Vagina (tissue), 2 donors: ENCODE results near the gene OPN1SW.

Source experiments
- CTCF ChIP-seq, 3 experiments: fragments of 450-650 bp in 2 of 3; fragments of 200-600 bp in 1 of 3; sonication (generic) in 1 of 3; IDR thresholded peaks; one replicate each; pipeline ENCODE4 v1.5.1; 2017 to 2019; ENCODE audit warnings: antibody characterized with exemption in 3 of 3, mild to moderate bottlenecking in 2 of 3, moderate library complexity in 2 of 3
- POLR2A ChIP-seq, 2 donors: fragments of 450-650 bp; IDR thresholded peaks; one replicate each; pipeline ENCODE4 v1.6.1; 2017; ENCODE audit warnings: antibody characterized with exemption in 2 of 2, mild to moderate bottlenecking in 2 of 2, moderate library complexity in 2 of 2
- POLR2AphosphoS5 ChIP-seq, 2 donors: sonication (generic); formaldehyde crosslinking; IDR thresholded peaks; one replicate each; pipeline ENCODE4 v1.9.0; 2017; ENCODE audit warnings: antibody characterized with exemption in 2 of 2, mild to moderate bottlenecking in 2 of 2, low read depth in 1 of 2; ENCODE audit not compliant: insufficient read depth in 1 of 2

DNA sequence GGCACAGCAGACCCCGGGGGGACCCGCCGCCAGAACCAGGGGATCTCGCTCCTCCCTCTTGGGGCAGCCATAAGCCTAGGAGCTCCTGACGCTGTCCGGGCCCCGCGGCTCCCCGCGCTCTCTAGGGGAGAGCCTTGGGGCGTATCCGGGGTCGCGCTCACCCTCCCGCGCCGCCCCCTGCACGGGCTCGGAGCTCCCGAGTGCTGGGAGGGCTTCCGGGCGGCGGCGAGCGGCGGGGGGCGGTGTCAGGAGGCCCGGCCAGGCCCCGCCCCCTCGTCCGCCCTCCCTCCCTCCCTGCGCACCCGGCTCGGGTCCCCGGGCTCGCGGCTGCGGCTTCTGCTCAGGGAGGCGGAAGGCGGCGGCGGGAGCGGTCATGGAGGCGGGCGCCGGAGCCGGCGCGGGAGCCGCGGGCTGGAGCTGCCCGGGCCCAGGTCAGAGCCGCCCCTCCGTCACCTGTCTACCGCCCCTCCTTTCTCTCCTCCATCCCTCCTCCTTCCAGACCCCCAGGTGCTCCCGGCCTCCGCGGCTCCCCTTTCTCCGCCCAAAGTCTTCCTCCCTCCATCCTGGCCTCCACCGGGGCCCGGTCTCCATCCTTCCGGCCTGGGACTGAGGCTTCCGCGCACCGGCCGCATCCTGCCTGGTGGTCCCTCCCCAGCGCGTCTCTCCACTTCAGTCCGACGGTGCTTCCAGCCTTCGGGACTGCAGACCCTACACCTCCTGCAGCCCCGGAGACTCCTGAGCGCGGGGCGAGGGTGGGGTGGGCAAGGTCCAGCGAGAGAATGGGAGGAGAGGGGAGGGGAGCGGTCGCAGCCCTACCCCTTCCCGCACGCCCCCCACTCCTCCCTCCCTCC, 15.8 kb upstream of the OPN1SW start, which contains the start of gene CCDC136:
- TF ChIP-seq POLR2AphosphoS5 (IDR thresholded peaks at IDR 0.05; ENCODE audit: insufficient read depth in 1 of 2, low read depth in 1 of 2): peak in 1 of 2 donors; percentile 45
- no peak for TF ChIP-seq CTCF (IDR thresholded peaks at IDR 0.05)
- no peak for TF ChIP-seq POLR2A (IDR thresholded peaks at IDR 0.05)
